Measurements from ENCODE around the gene YJU2. TPM values are rescaled to one million over a fixed set of nuclear protein-coding genes. Genes with fewer than 3 reads are reported as not detected.
"Not testable (repeated sequence)": the region's sequence is repeated elsewhere in the genome, so short reads cannot be mapped to it uniquely, and the experiment has no call there.

YJU2 gene
- total RNA-seq, 5 donors from 2014 or later (not counting 1 experiment from before 2014, with no cell fraction given), result 28.4 to 37.4 (median 35.2) TPM

DNA sequence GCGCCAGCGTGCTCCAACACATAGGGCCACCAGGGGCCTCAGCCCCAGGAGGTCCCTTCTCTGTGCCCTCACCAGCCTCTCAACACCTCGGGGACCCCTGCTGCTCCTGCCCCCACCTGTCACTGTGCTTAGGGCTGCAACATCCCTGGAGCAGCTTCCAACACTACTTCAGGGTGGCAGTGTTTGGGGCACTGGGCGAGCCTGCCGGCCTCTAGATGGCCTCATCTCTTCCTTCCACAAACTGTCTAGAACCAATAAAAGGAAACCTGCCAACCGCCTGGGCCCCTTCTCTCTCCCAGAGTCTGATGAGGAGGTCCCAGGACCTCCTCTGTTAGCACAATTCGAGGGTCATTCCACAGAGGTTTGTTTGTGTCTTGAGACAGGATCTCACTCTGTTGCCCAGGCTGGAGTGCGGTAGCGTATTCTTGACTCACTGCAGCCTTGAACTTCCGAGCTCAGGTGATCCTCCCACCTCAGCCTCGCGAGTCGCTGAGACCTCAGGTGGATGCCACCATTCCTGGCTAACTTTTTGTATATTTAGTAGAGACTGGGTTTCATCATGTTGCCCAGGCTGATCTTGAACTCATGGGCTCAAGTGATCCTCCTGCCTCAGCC, 22.0 kb downstream of the YJU2 start:
- H3K36me3 Mint-ChIP-seq, result peaks cover 33% of the 10 kb centered on the region
- peaks cover 22 to 48% of the 10 kb centered on the region in 2 donors for H3K36me3 ChIP-seq (ENCODE audit: control insufficient read depth in 2 of 2, extremely low read depth in 1 of 2, insufficient read depth in 1 of 2, low read length in 1 of 2)
- POLR2A ChIA-PET, result no interaction called here

DNA sequence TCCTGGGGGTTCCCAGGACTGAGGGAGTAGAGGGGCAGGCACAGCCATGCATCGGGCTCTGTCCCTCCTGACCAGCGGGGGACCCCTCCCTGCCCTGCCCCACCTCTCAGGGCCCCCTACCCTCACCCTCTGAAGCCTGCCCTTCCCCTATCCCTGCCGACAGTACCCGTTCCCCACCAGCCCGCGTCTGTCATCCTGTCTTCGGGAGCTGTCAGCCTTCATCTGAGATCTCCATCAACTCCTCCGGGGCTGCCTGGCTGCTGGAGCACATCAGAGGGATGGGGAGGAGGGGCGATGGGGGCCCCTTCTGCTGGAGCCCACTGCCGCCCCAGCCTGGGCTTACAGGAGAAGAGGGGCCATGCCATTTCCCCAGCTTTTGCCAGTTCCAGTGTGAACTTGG, 26.0 kb downstream of the YJU2 start:
- Histone ChIP-seq H3K36me3 (ENCODE audit: control insufficient read depth in 2 of 2, extremely low read depth in 1 of 2, insufficient read depth in 1 of 2, low read length in 1 of 2) (peaks cover 22 to 28% of the 10 kb centered on the region in 2 donors), H3K27me3 (replicated peaks in 1 of 2; ENCODE audit: control insufficient read depth in 2 of 2, extremely low read depth in 1 of 2, insufficient read depth in 2 of 2, low read length in 1 of 2) (peaks cover 0 to 9% of the 10 kb centered on the region in 2 experiments), H3K27ac (ENCODE audit: low read length) (no peak overlapping the region), H3K9me3 (no peaks in the 10 kb centered on the region), H3K4me1 (ENCODE audit: control insufficient read depth in 1 of 2, extremely low read depth in 1 of 2, insufficient read depth in 2 of 2, low read length in 2 of 2) (no peaks in the 10 kb centered on the region), H3K4me3 (ENCODE audit: control insufficient read depth in 1 of 2, extremely low read depth in 1 of 2, low read length in 1 of 2) (no peak overlapping the region)
- Mint-ChIP-seq H3K27ac (no peak overlapping the region), H3K9me3 (no peaks in the 10 kb centered on the region), H3K4me1 (peaks cover 0 to 9% (median 0%) of the 10 kb centered on the region in 3 donors), H3K36me3 (peaks cover 14% of the 10 kb centered on the region), H3K4me3 (no peak overlapping the region), H3K27me3 (peaks cover 0 to 3% of the 10 kb centered on the region in 2 donors)
- no peak for DNase-seq
- CTCF ChIA-PET, result interaction anchor here in 1 of 2 donors (0.7 kb wide), 1 partner anchor 68 kb away, joined by 3 read pairs; no protein-coding TSS in a partner anchor
- WGBS (ENCODE audit: insufficient coverage), result 100% methylated on average over 2 of the region's 10 CpGs
- POLR2A ChIA-PET, result no interaction called here
- ATAC-seq (replicated peaks in 1 of 4), result no peak

More for the DNA sequence above, 22.0 kb downstream of the YJU2 start:
- Histone ChIP-seq H3K27me3 (replicated peaks in 1 of 2; ENCODE audit: control insufficient read depth in 2 of 2, extremely low read depth in 1 of 2, insufficient read depth in 2 of 2, low read length in 1 of 2) (no peaks in the 10 kb centered on the region), H3K4me1 (ENCODE audit: control insufficient read depth in 1 of 2, extremely low read depth in 1 of 2, insufficient read depth in 2 of 2, low read length in 2 of 2) (peaks cover 7 to 28% of the 10 kb centered on the region in 2 experiments), H3K27ac (ENCODE audit: low read length) (no peak overlapping the region), H3K9me3 (no peaks in the 10 kb centered on the region), H3K4me3 (ENCODE audit: control insufficient read depth in 1 of 2, extremely low read depth in 1 of 2, low read length in 1 of 2) (no peak overlapping the region)
- no peaks in the 10 kb centered on the region for H3K27me3 Mint-ChIP-seq
- no peaks in the 10 kb centered on the region for H3K9me3 Mint-ChIP-seq
- H3K27ac Mint-ChIP-seq, result no peak overlapping the region
- H3K4me1 Mint-ChIP-seq, result peaks cover 21 to 38% (median 27%) of the 10 kb centered on the region in 3 donors
- CTCF ChIA-PET, result no interaction called here
- DNase-seq (no peak), ATAC-seq (replicated peaks in 1 of 4) (no peak)
- 95% methylated on average over 5 of the region's 13 CpGs for WGBS (ENCODE audit: insufficient coverage)
- H3K4me3 Mint-ChIP-seq, result no peak overlapping the region

DNA sequence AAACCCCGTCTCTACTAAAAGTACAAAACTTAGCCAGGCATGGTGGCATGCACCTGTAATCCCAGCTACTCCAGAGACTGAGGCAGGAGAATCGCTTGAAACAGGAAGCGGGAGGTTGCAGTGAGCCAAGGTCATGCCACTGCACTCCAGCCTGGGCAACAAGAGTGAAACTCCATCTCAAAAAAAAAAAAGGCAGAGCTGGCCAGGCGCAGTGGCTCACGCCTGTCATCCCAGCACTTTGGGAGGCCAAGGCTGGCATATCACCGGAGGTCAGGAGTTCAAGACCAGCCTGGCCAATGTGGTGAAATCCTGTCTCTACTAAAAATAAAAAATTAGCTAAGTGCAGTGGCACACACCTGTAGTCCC, 27.4 kb downstream of the YJU2 start:
- H3K4me3 Mint-ChIP-seq; H3K4me1 Mint-ChIP-seq; H3K27me3 Mint-ChIP-seq; H3K27ac ChIP-seq (ENCODE audit: low read length); DNase-seq; H3K9me3 Mint-ChIP-seq; CTCF ChIA-PET; H3K4me3 ChIP-seq (ENCODE audit: control insufficient read depth in 1 of 2, extremely low read depth in 1 of 2, low read length in 1 of 2); H3K36me3 Mint-ChIP-seq; ATAC-seq (replicated peaks in 1 of 4); POLR2A ChIA-PET; H3K27ac Mint-ChIP-seq; H3K9me3 ChIP-seq; H3K4me1 ChIP-seq (ENCODE audit: control insufficient read depth in 1 of 2, extremely low read depth in 1 of 2, insufficient read depth in 2 of 2, low read length in 2 of 2): not testable (repeated sequence)
- 92% methylated on average over 6 of the region's 6 CpGs for WGBS (ENCODE audit: insufficient coverage)
- Histone ChIP-seq H3K27me3 (replicated peaks in 1 of 2; ENCODE audit: control insufficient read depth in 2 of 2, extremely low read depth in 1 of 2, insufficient read depth in 2 of 2, low read length in 1 of 2) (peaks cover 0 to 21% of the 10 kb centered on the region in 2 experiments), H3K36me3 (ENCODE audit: control insufficient read depth in 2 of 2, extremely low read depth in 1 of 2, insufficient read depth in 1 of 2, low read length in 1 of 2) (peaks cover 9 to 15% of the 10 kb centered on the region in 2 donors)

DNA sequence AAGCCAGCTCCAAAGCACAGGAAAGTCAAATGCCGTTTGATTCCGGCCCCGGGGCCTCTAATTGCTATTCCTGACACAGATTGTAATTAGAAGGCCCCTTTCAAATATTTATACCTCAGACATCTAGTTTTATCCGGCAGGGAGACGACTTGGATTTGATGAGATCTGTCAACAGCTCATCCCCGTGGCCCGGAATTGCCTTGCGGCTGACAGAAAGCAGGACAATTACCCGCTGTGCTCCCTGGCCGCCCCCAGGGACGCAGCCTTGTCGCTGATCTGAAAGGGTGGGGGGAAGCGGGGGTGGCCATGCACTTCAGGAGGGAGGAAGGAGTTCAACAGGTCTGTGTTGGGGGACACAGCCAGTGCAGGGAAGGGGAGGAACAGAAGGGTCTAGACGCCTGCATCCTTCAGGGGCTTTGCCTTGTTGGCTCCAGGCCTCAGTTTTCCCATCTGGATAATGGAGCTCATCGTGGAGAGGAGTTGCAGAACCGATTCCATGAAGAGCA, 30.4 kb downstream of the YJU2 start:
- ATAC-seq (replicated peaks in 1 of 4) (no peak), DNase-seq (no peak)
- Mint-ChIP-seq H3K4me1 (peaks cover 5 to 8% (median 6%) of the 10 kb centered on the region in 3 donors), H3K27me3 (peaks cover 9 to 29% of the 10 kb centered on the region in 2 donors), H3K4me3 (no peak overlapping the region), H3K27ac (no peak overlapping the region), H3K9me3 (no peaks in the 10 kb centered on the region), H3K36me3 (no peaks in the 10 kb centered on the region)
- Histone ChIP-seq H3K27ac (ENCODE audit: low read length) (no peak overlapping the region), H3K4me3 (ENCODE audit: control insufficient read depth in 1 of 2, extremely low read depth in 1 of 2, low read length in 1 of 2) (no peak overlapping the region), H3K9me3 (no peaks in the 10 kb centered on the region), H3K4me1 (ENCODE audit: control insufficient read depth in 1 of 2, extremely low read depth in 1 of 2, insufficient read depth in 2 of 2, low read length in 2 of 2) (peaks cover 2 to 15% of the 10 kb centered on the region in 2 experiments), H3K27me3 (replicated peaks in 1 of 2; ENCODE audit: control insufficient read depth in 2 of 2, extremely low read depth in 1 of 2, insufficient read depth in 2 of 2, low read length in 1 of 2) (peaks cover 0 to 47% of the 10 kb centered on the region in 2 experiments), H3K36me3 (ENCODE audit: control insufficient read depth in 2 of 2, extremely low read depth in 1 of 2, insufficient read depth in 1 of 2, low read length in 1 of 2) (peaks cover 0 to under 1% of the 10 kb centered on the region in 2 donors)
- ChIA-PET CTCF (no interaction called here), POLR2A (no interaction called here)
- 73% methylated on average over 14 of the region's 16 CpGs for WGBS (ENCODE audit: insufficient coverage)

DNA sequence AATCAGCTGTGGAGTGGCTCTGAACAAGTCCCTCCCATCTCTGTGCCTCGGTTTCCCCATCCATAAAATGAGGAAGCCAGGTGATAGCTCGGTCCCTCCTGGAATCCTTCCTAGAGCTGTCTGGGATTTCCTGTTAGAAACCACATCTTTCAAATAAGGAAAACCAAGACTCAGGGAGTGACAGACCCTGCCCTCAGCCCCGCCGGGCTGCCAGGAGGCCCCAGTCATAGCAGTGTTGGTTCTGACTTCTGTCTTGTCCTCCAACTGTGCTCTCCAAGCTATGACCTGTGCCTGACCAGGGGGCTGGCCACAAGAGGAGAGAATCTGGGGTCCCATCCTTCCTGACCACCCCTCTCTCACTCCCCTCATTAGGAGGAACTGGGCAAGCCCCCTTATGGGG, 31.1 kb downstream of the YJU2 start:
- no peaks in the 10 kb centered on the region for H3K36me3 ChIP-seq (ENCODE audit: control insufficient read depth in 2 of 2, extremely low read depth in 1 of 2, insufficient read depth in 1 of 2, low read length in 1 of 2)
- H3K9me3 Mint-ChIP-seq, result no peaks in the 10 kb centered on the region
- POLR2A ChIA-PET, result interaction anchor here in 1 of 2 donors (0.6 kb wide), 1 partner anchor 1806 kb away, joined by 4 read pairs; no protein-coding TSS in a partner anchor
- ATAC-seq (replicated peaks in 1 of 4), result no peak
- 33% methylated on average over 3 of the region's 4 CpGs for WGBS (ENCODE audit: insufficient coverage)
- no peaks in the 10 kb centered on the region for H3K9me3 ChIP-seq
- no peak overlapping the region for H3K27ac ChIP-seq (ENCODE audit: low read length)
- no peak for DNase-seq
- peaks cover 5 to 8% (median 6%) of the 10 kb centered on the region in 3 donors for H3K4me1 Mint-ChIP-seq
- H3K4me3 Mint-ChIP-seq, result peak overlapping the region in 1 of 3 donors; percentile 50
- H3K27ac Mint-ChIP-seq, result no peak overlapping the region
- H3K27me3 Mint-ChIP-seq, result peaks cover 9 to 32% of the 10 kb centered on the region in 2 donors
- H3K4me1 ChIP-seq (ENCODE audit: control insufficient read depth in 1 of 2, extremely low read depth in 1 of 2, insufficient read depth in 2 of 2, low read length in 2 of 2), result peaks cover 2 to 15% of the 10 kb centered on the region in 2 experiments
- no peaks in the 10 kb centered on the region for H3K36me3 Mint-ChIP-seq
- peaks cover 0 to 51% of the 10 kb centered on the region in 2 experiments for H3K27me3 ChIP-seq (replicated peaks in 1 of 2; ENCODE audit: control insufficient read depth in 2 of 2, extremely low read depth in 1 of 2, insufficient read depth in 2 of 2, low read length in 1 of 2)
- CTCF ChIA-PET, result no interaction called here
- H3K4me3 ChIP-seq (ENCODE audit: control insufficient read depth in 1 of 2, extremely low read depth in 1 of 2, low read length in 1 of 2), result no peak overlapping the region

DNA sequence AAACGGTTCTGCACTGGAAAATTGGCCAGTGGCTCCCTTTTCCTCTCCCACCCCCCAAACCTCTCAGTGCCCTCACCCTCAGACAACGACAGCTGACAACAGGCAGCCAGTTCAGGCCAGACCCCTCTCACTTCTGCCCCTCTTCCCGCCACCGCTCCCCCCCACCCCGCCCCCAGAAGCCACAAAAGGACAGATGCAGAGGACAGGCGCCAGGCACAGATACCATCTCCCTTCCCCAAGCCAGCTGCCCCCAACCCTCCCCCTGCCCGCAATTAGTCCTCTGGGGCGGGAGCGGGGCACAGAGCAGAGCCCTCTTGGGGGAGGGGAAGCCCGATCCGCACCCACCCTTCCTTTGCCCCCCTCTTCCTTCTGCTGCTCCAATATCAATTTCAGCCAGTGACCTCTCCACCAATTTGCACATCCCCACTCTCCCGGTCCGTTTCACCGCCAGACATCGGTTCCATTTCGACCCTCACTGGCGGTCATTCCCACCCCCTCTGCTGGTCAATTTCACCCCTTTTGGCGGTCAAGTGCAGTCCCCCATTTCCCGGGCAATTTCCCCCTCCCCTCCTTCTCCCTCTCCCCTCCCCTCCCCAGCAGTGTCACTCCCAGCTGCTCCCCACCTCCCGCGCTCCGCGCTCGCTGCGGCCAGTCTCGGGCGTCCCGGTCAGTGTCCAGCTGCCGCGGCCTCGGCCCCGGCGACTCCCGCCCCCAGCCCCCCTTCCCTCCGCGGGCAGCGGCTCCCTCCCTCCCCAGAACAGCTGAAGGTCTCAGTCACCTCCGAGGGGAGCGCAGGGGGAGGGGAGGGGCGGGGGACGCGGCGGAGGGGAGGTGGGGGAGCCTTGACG, 31.8 kb downstream of the YJU2 start, which contains the start of gene SHD:
Gene SHD (plus strand): TSS at position 848 of the 848 bp plus-strand sequence. CDS start 798 bp downstream, outside the sequence.
- peaks cover 0 to 51% of the 10 kb centered on the region in 2 experiments for H3K27me3 ChIP-seq (replicated peaks in 1 of 2; ENCODE audit: control insufficient read depth in 2 of 2, extremely low read depth in 1 of 2, insufficient read depth in 2 of 2, low read length in 1 of 2)
- Mint-ChIP-seq H3K27me3 (peaks cover 9 to 32% of the 10 kb centered on the region in 2 donors), H3K4me1 (peaks cover 5 to 8% (median 6%) of the 10 kb centered on the region in 3 donors), H3K36me3 (no peaks in the 10 kb centered on the region), H3K27ac (peak within 1 kb of the TSS in 1 of 2 donors; percentile 43), H3K4me3 (peak within 1 kb of the TSS in 2 of 3 donors; percentile 3 to 78), H3K9me3 (no peaks in the 10 kb centered on the region)
- no peaks in the 10 kb centered on the region for H3K9me3 ChIP-seq
- POLR2A ChIA-PET, result interaction anchor here in 1 of 2 donors (0.6 kb wide), 1 partner anchor 1807 kb away, joined by 4 read pairs; no protein-coding TSS in a partner anchor
- DNase-seq, result no peak
- no peak within 1 kb of the TSS for H3K27ac ChIP-seq (ENCODE audit: low read length)
- CTCF ChIA-PET, result no interaction called here
- 1% methylated on average over 10 of the region's 44 CpGs for WGBS (ENCODE audit: insufficient coverage)
- no peaks in the 10 kb centered on the region for H3K36me3 ChIP-seq (ENCODE audit: control insufficient read depth in 2 of 2, extremely low read depth in 1 of 2, insufficient read depth in 1 of 2, low read length in 1 of 2)
- ATAC-seq (replicated peaks in 1 of 4), result peak in 2 of 4 experiments; percentile 20 to 31
- H3K4me1 ChIP-seq (ENCODE audit: control insufficient read depth in 1 of 2, extremely low read depth in 1 of 2, insufficient read depth in 2 of 2, low read length in 2 of 2), result peaks cover 2 to 15% of the 10 kb centered on the region in 2 experiments
- H3K4me3 ChIP-seq (ENCODE audit: control insufficient read depth in 1 of 2, extremely low read depth in 1 of 2, low read length in 1 of 2), result peak within 1 kb of the TSS in 1 of 2 donors; percentile 25
